IMR-90 (cell line): ENCODE data around the gene RPS3. TPM values are rescaled to one million over a fixed set of nuclear protein-coding genes. Genes with fewer than 3 reads are reported as not detected.
A peak's percentile ranks its signal among the peaks of the same experiment; 100 is the strongest.

ENCODE experiments used
- ATAC-seq: fragments of 200-7000 bp; cut with Tn5 transposase; 2 replicates; pipeline ENCODE4 v1.9.1; 2020; ENCODE audit warnings: low read depth, mild to moderate bottlenecking, moderate library complexity
- BruUV-seq: library from RNA; stranded (reverse); fragments of 400-500 nt; replicated peaks from 2 replicates; lab custom pipeline; 2021; lab: Mats Ljungman, UMichigan
- CTCF ChIA-PET: fragments of 300-600 bp; formaldehyde crosslinking; extraction: SDS; loops from one replicate; lab custom pipeline; 2021; ENCODE audit warnings: antibody characterized with exemption; lab: Yijun Ruan, JAX
- POLR2A ChIA-PET: fragments of 300-600 bp; sonication (Branson Sonifier 250); formaldehyde crosslinking; loops from one replicate; lab custom pipeline; 2022; ENCODE audit warnings: antibody characterized with exemption; ENCODE audit not compliant: unreplicated experiment; lab: Charles Lee
- DNase-seq: peaks from one replicate; pipeline ENCODE4 v3.0.0; 2013
- H2AFZ ChIP-seq: replicated peaks from 2 replicates; pipeline ENCODE3; 2013; ENCODE audit warnings: low read length, mild to moderate bottlenecking; ENCODE audit not compliant: poor library complexity
- H2AK5ac ChIP-seq: 2 replicates; pipeline ENCODE4 v1.6.1; 2013; ENCODE audit warnings: low read depth, low read length, inconsistent platforms
- H2AK9ac ChIP-seq: replicated peaks from 2 replicates; pipeline ENCODE3; 2013; ENCODE audit warnings: mild to moderate bottlenecking, low read depth, low read length, moderate library complexity; ENCODE audit not compliant: poor library complexity
- H2BK120ac ChIP-seq: 2 replicates; pipeline ENCODE4 v1.6.1; 2013; ENCODE audit warnings: low read depth, low read length, inconsistent platforms
- H2BK15ac ChIP-seq: 3 replicates; pipeline ENCODE4 v1.6.1; 2013; ENCODE audit warnings: low read depth, low read length, inconsistent platforms
- H2BK20ac ChIP-seq: 2 replicates; pipeline ENCODE4 v1.6.1; 2013; ENCODE audit warnings: low read depth, mild to moderate bottlenecking, inconsistent platforms, low read length, moderate library complexity
- H2BK5ac ChIP-seq: 2 replicates; pipeline ENCODE4 v1.6.1; 2013; ENCODE audit warnings: mild to moderate bottlenecking, low read depth, low read length, inconsistent platforms; ENCODE audit not compliant: poor library complexity, severe bottlenecking
- H3K14ac ChIP-seq: replicated peaks from 2 replicates; pipeline ENCODE4 v1.6.1; 2013; ENCODE audit warnings: low read depth, low read length, inconsistent platforms
- H3K18ac ChIP-seq: 2 replicates; pipeline ENCODE4 v1.6.1; 2013; ENCODE audit warnings: low read depth, low read length, control low read depth
- H3K23ac ChIP-seq: 2 replicates; pipeline ENCODE4 v1.6.1; 2013; ENCODE audit warnings: low read depth, low read length, inconsistent platforms
- H3K27ac ChIP-seq: 2 replicates; pipeline ENCODE4 v1.5.1; 2013; ENCODE audit warnings: mild to moderate bottlenecking, control low read depth, low read length; ENCODE audit not compliant: insufficient read depth
- H3K27me3 ChIP-seq: 2 replicates; pipeline ENCODE4 v1.6.1; 2013; ENCODE audit warnings: low read length; ENCODE audit not compliant: control insufficient read depth, insufficient read depth
- H3K36me3 ChIP-seq: 2 replicates; pipeline ENCODE4 v1.6.1; 2013; ENCODE audit warnings: low read length, mixed read lengths; ENCODE audit not compliant: control insufficient read depth, insufficient read depth
- H3K4ac ChIP-seq: 2 replicates; pipeline ENCODE4 v1.6.1; 2013; ENCODE audit warnings: low read depth, low read length, inconsistent platforms
- H3K4me1 ChIP-seq: 2 replicates; pipeline ENCODE4 v1.6.1; 2013; ENCODE audit warnings: low read length, mixed read lengths; ENCODE audit not compliant: control insufficient read depth, insufficient read depth
- H3K4me2 ChIP-seq: 2 replicates; pipeline ENCODE4 v1.6.1; 2013; ENCODE audit warnings: low read depth, mild to moderate bottlenecking, control low read depth, low read length, moderate library complexity
- H3K4me3 ChIP-seq: 2 replicates; pipeline ENCODE4 v1.5.1; 2013; ENCODE audit warnings: low read depth, mild to moderate bottlenecking, control low read depth, low read length, moderate library complexity; ENCODE audit not compliant: insufficient read depth
- H3K56ac ChIP-seq: 2 replicates; pipeline ENCODE4 v1.6.1; 2013; ENCODE audit warnings: low read length, inconsistent platforms; ENCODE audit not compliant: insufficient read depth; ENCODE audit errors: extremely low read depth
- H3K79me1 ChIP-seq, 2 experiments: 2 replicates each; pipeline ENCODE4 v1.6.1; 2013; ENCODE audit warnings: low read length in 2 of 2, inconsistent platforms in 1 of 2, low read depth in 1 of 2
- H3K9ac ChIP-seq: 2 replicates; pipeline ENCODE4 v1.6.1; 2013; ENCODE audit warnings: low read depth, low read length, control low read depth
- H3K9me1 ChIP-seq: 2 replicates; pipeline ENCODE4 v1.6.1; 2013; ENCODE audit warnings: low read length, inconsistent platforms; ENCODE audit not compliant: insufficient read depth
- H3K9me3 ChIP-seq: 2 replicates; pipeline ENCODE4 v1.6.1; 2013; ENCODE audit warnings: low read length; ENCODE audit not compliant: control insufficient read depth, insufficient read depth
- H4K20me1 ChIP-seq: 2 replicates; pipeline ENCODE4 v1.6.1; 2013; ENCODE audit warnings: low read length, inconsistent platforms; ENCODE audit not compliant: insufficient read depth
- H4K5ac ChIP-seq: 2 replicates; pipeline ENCODE4 v1.6.1; 2013; ENCODE audit warnings: mild to moderate bottlenecking, low read depth, low read length, control low read depth
- H4K8ac ChIP-seq, 2 experiments: 2 replicates each; pipeline ENCODE4 v1.6.1; 2013; ENCODE audit warnings: low read depth in 2 of 2, low read length in 2 of 2, control low read depth in 1 of 2, inconsistent platforms in 1 of 2
- H4K91ac ChIP-seq: 2 replicates; pipeline ENCODE4 v1.6.1; 2013; ENCODE audit warnings: low read depth, low read length, inconsistent platforms; ENCODE audit not compliant: insufficient read depth
- BHLHE40 ChIP-seq: fragments of 150-350 bp; IDR thresholded peaks from 2 replicates; pipeline ENCODE4 v1.6.1; 2016; ENCODE audit warnings: mild to moderate bottlenecking, low read depth, low read length
- CEBPB ChIP-seq: IDR thresholded peaks from 2 replicates; pipeline ENCODE4 v1.6.1; 2012; ENCODE audit warnings: low read depth, low read length, improper control_type of control experiment
- CHD1 ChIP-seq: IDR thresholded peaks from 2 replicates; pipeline ENCODE4 v1.6.1; 2012; ENCODE audit warnings: low read depth, low read length, improper control_type of control experiment
- FOS ChIP-seq: fragments of 150-350 bp; IDR thresholded peaks from 2 replicates; pipeline ENCODE4 v1.6.1; 2016; ENCODE audit warnings: low read depth, low read length
- MAFK ChIP-seq: IDR thresholded peaks from 2 replicates; pipeline ENCODE4 v1.6.1; 2012; ENCODE audit warnings: low read depth, low read length, improper control_type of control experiment
- MAZ ChIP-seq: IDR thresholded peaks from 2 replicates; pipeline ENCODE4 v1.6.1; 2012; ENCODE audit warnings: low read depth, mild to moderate bottlenecking, low read length, improper control_type of control experiment, moderate library complexity, borderline replicate concordance
- MXI1 ChIP-seq: IDR thresholded peaks from 2 replicates; pipeline ENCODE4 v1.6.1; 2012; ENCODE audit warnings: low read depth, mild to moderate bottlenecking, low read length, moderate library complexity, borderline replicate concordance
- NFE2L2 ChIP-seq: fragments of 150-350 bp; IDR thresholded peaks from 2 replicates; pipeline ENCODE4 v1.6.1; 2016; ENCODE audit warnings: low read depth, mild to moderate bottlenecking, low read length
- POLR2A ChIP-seq: IDR thresholded peaks from 2 replicates; pipeline ENCODE4 v1.6.1; 2012; ENCODE audit warnings: mild to moderate bottlenecking, low read depth, low read length
- RAD21 ChIP-seq: IDR thresholded peaks from 2 replicates; pipeline ENCODE4 v1.6.1; 2012; ENCODE audit warnings: low read length, improper control_type of control experiment
- RCOR1 ChIP-seq: IDR thresholded peaks from 2 replicates; pipeline ENCODE4 v1.6.1; 2012; ENCODE audit warnings: mild to moderate bottlenecking, low read length, improper control_type of control experiment; ENCODE audit not compliant: insufficient replicate concordance
- RFX5 ChIP-seq: IDR thresholded peaks from 2 replicates; pipeline ENCODE4 v1.8.0; 2012; ENCODE audit warnings: low read depth, mild to moderate bottlenecking, low read length, moderate library complexity
- WGBS, 2 experiments: methylation state at CpG; one replicate each; pipeline versions ENCODE4 v1.1.5 to v1.1.7; 2013; ENCODE audit warnings: missing lambda C conversion rate in 2 of 2; ENCODE audit not compliant: insufficient read length in 1 of 2; ENCODE audit errors: extremely low coverage in 2 of 2; 5-methylcytosine and 5-hydroxymethylcytosine counted together
- dilution Hi-C: fragments of 300-500 bp; cut with HindIII; formaldehyde crosslinking; loops from one replicate; pipeline ENCODE4 v1.14.3; 2018; ENCODE audit warnings: low sequenced_read_pairs; ENCODE audit not compliant: unreplicated experiment
- in situ Hi-C: fragments of 300-500 bp; cut with MboI; formaldehyde crosslinking; loops from 3 replicates; pipeline ENCODE4 v1.14.3; 2019; ENCODE audit warnings: low sequenced_read_pairs, inconsistent platforms, mixed read lengths
- intact Hi-C: fragments of 100-400 bp; cut with micrococcal nuclease; formaldehyde crosslinking; loops from 2 replicates; pipeline ENCODE4 v1.10.0; 2022
- polyA plus RNA-seq, 3 experiments: library from polyadenylated mRNA; depleted of rRNA; stranded (reverse); fragments of >200 nt; gene quantifications; 2 replicates each; pipeline ENCODE4 v1.2.3, GENCODE V29; 2012; ENCODE audit warnings: low replicate concordance in 1 of 3
- total RNA-seq: library from RNA; depleted of rRNA; stranded (reverse); fragments of >200 nt; gene quantifications from 2 replicates; pipeline ENCODE4 v1.2.3, GENCODE V29; 2012
- TF ChIP-seq, protein P1 (sequence below): fragments of 150-350 bp; IDR thresholded peaks from 2 replicates; pipeline ENCODE4 v1.6.1; 2016; ENCODE audit warnings: low read depth, mild to moderate bottlenecking, low read length, moderate library complexity, borderline replicate concordance
- TF ChIP-seq, protein P2 (sequence below): conservative IDR thresholded peaks from 2 replicates; pipeline ENCODE4 v1.5.1; 2012; ENCODE audit warnings: mild to moderate bottlenecking, low read depth, low read length, improper control_type of control experiment

RPS3 gene
- total and polyA plus RNA-seq, 2 of the 4 experiments (the other 2 are of a cell fraction): 2,360 to 2,477 TPM

DNA sequence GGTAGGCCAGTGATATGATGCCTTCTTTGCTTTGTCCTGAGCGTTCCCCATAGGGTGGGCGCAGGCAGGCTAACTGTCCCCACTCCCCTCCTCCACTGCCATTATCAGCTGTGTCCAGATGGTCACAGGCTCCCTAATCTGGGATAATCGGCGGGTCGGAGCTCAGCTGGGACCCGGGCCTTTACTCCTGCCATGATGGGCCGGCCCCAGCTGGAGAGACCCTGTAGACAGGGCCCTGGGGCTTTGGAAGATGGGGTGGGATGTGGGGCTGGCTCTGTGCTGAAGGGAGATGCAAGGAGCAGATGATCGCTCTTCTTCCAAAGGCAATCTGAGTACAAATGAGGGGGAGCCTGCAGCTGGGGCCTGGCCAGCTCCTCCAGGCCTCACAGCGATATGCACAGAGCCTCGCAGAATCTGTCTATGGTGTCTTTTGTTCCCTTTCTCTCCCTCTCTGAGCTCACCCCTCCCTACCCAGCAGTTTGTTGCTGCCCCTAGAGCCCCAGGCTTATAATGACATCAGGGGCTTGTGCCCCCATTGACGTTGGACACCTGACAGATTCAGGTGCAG lies 21.8 kb downstream of the RPS3 start (continued):
- no peak for TF ChIP-seq MXI1
- no peak for TF ChIP-seq RFX5

DNA sequence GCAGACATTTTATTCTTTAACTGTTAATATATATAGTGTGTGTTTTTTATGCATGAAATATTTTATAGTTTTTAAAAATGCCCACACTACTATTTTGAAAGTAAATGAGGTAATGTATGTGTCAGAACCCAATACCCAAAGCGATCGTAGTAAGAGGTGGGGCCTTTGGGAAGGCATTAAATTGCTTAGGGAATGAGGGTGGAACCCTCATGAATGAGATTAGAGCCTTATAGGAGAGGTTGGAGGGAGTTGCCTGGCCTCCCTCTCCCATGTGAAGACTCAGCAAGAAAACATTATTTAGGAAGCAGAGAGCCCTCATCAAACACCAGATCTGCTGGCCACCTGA lies 22.6 kb downstream of the RPS3 start:
- Histone ChIP-seq H3K4me1 (peaks cover 27% of the 10 kb centered on the region), H3K18ac (no peak overlapping the region), H3K4me3 (no peak overlapping the region), H3K36me3 (peaks cover 17% of the 10 kb centered on the region), H3K27me3 (no peaks in the 10 kb centered on the region), H4K8ac (no peak overlapping the region; a peak in 1 of 4 replicates), H3K56ac (no peak overlapping the region), H3K4ac (0 out of 2 replicates have a peak overlapping the region, but pooled peaks have one; percentile 33), H3K27ac (no peak overlapping the region), H2AFZ (no peak overlapping the region), H2AK5ac (no peak overlapping the region), H4K20me1 (no peaks in the 10 kb centered on the region), H3K79me1 (peaks cover 14 to 27% of the 10 kb centered on the region in 2 experiments), H2BK20ac (no peak overlapping the region), H2BK120ac (no peak overlapping the region; the same call in 1 of the 2 replicates), H3K9ac (no peak overlapping the region), H3K4me2 (0 out of 2 replicates have a peak overlapping the region, but pooled peaks have one; percentile 7), H3K23ac (no peak overlapping the region), H4K91ac (no peak overlapping the region), H2BK5ac (no peak overlapping the region), H2BK15ac (no peak overlapping the region), H4K5ac (0 out of 2 replicates have a peak overlapping the region, but pooled peaks have one; percentile 27), H3K9me3 (no peaks in the 10 kb centered on the region), H3K14ac (no peak overlapping the region), H3K9me1 (peaks cover 29% of the 10 kb centered on the region), H2AK9ac (no peak overlapping the region)
- dilution Hi-C loops: no loop called here
- BruUV-seq: no TSS peak
- intact Hi-C loops: no loop called here
- DNase-seq (no peak), ATAC-seq (no peak)
- POLR2A ChIA-PET: no interaction called here
- no peak for TF ChIP-seq BHLHE40
- TF ChIP-seq RCOR1: no peak
- TF ChIP-seq CEBPB: no peak
- TF ChIP-seq FOS: no peak
- TF ChIP-seq POLR2A: no peak
- no peak for TF ChIP-seq CHD1
- TF ChIP-seq, protein P1, sequence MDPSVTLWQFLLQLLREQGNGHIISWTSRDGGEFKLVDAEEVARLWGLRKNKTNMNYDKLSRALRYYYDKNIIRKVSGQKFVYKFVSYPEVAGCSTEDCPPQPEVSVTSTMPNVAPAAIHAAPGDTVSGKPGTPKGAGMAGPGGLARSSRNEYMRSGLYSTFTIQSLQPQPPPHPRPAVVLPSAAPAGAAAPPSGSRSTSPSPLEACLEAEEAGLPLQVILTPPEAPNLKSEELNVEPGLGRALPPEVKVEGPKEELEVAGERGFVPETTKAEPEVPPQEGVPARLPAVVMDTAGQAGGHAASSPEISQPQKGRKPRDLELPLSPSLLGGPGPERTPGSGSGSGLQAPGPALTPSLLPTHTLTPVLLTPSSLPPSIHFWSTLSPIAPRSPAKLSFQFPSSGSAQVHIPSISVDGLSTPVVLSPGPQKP: no peak
- no peak for TF ChIP-seq MAZ
- TF ChIP-seq, protein P2, sequence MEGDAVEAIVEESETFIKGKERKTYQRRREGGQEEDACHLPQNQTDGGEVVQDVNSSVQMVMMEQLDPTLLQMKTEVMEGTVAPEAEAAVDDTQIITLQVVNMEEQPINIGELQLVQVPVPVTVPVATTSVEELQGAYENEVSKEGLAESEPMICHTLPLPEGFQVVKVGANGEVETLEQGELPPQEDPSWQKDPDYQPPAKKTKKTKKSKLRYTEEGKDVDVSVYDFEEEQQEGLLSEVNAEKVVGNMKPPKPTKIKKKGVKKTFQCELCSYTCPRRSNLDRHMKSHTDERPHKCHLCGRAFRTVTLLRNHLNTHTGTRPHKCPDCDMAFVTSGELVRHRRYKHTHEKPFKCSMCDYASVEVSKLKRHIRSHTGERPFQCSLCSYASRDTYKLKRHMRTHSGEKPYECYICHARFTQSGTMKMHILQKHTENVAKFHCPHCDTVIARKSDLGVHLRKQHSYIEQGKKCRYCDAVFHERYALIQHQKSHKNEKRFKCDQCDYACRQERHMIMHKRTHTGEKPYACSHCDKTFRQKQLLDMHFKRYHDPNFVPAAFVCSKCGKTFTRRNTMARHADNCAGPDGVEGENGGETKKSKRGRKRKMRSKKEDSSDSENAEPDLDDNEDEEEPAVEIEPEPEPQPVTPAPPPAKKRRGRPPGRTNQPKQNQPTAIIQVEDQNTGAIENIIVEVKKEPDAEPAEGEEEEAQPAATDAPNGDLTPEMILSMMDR: no peak
- no peak for TF ChIP-seq NFE2L2
- TF ChIP-seq MAFK: no peak
- TF ChIP-seq RAD21: no peak
- CTCF ChIA-PET: no interaction called here
- no CpG with 5 or more reads among the region's 2 CpGs for WGBS, 2 experiments
- in situ Hi-C loops: no loop called here
